OCI-LY1 (cell line): ENCODE results near the gene TP53I3.

Source experiments
- H2AFZ ChIP-seq: fragments of 200-600 bp; sonication (generic), shearing (Covaris generic); 2 replicates; pipeline ENCODE4 v1.6.0; 2014; ENCODE audit warnings: antibody characterized with exemption, mild to moderate bottlenecking, low read length
- H3F3A ChIP-seq: fragments of 200-600 bp; sonication (generic), shearing (Covaris generic); 2 replicates; pipeline ENCODE4 v1.6.0; 2014; ENCODE audit warnings: mild to moderate bottlenecking, antibody characterized with exemption, low read length, moderate library complexity; ENCODE audit not compliant: insufficient read depth
- H3K27ac ChIP-seq: fragments of 200-600 bp; sonication (generic); 2 replicates; pipeline ENCODE4 v1.5.1; 2014; ENCODE audit warnings: low read length, mixed run types, mild to moderate bottlenecking, low read depth; ENCODE audit not compliant: poor library complexity, severe bottlenecking
- H3K27me3 ChIP-seq: fragments of 200-600 bp; sonication (generic); 2 replicates; pipeline ENCODE4 v1.6.0; 2014; ENCODE audit warnings: antibody characterized with exemption, mild to moderate bottlenecking, low read length, moderate library complexity; ENCODE audit not compliant: insufficient read depth
- H3K36me3 ChIP-seq: fragments of 200-600 bp; sonication (generic); 2 replicates; pipeline ENCODE4 v1.6.1; 2014; ENCODE audit warnings: mild to moderate bottlenecking, antibody characterized with exemption, low read length, moderate library complexity, mixed read lengths; ENCODE audit not compliant: insufficient read depth
- H3K4me1 ChIP-seq: fragments of 200-600 bp; sonication (generic); 2 replicates; pipeline ENCODE4 v1.5.1; 2014; ENCODE audit warnings: mild to moderate bottlenecking, low read length, moderate library complexity; ENCODE audit not compliant: insufficient read depth, severe bottlenecking
- H3K4me2 ChIP-seq: fragments of 200-600 bp; sonication (generic), shearing (Covaris generic); 2 replicates; pipeline ENCODE4 v1.6.1; 2014; ENCODE audit warnings: low read length
- H3K4me3 ChIP-seq: fragments of 200-600 bp; sonication (generic); 2 replicates; pipeline ENCODE4 v1.5.1; 2014; ENCODE audit warnings: low read length, low read depth, mild to moderate bottlenecking, mixed read lengths; ENCODE audit not compliant: poor library complexity, severe bottlenecking
- H3K79me2 ChIP-seq: fragments of 200-600 bp; shearing (Covaris generic); 2 replicates; pipeline ENCODE4 v1.6.1; 2016; ENCODE audit warnings: mixed run types, low read length, mixed read lengths; ENCODE audit not compliant: insufficient read depth
- H3K9ac ChIP-seq: fragments of 200-600 bp; sonication (generic), shearing (Covaris generic); 2 replicates; pipeline ENCODE4 v1.6.1; 2014; ENCODE audit warnings: mild to moderate bottlenecking, low read length, mixed read lengths
- H3K9me2 ChIP-seq: fragments of 200-600 bp; sonication (generic), shearing (Covaris generic); 2 replicates; pipeline ENCODE4 v1.6.1; 2014; ENCODE audit warnings: low read depth, mild to moderate bottlenecking, low read length, mixed read lengths
- H3K9me3 ChIP-seq: fragments of 200-600 bp; shearing (Covaris generic); 2 replicates; pipeline ENCODE4 v1.6.1; 2014; ENCODE audit warnings: low read length, mixed read lengths
- H4K20me1 ChIP-seq: fragments of 200-600 bp; sonication (generic), shearing (Covaris generic); 2 replicates; pipeline ENCODE4 v1.6.0; 2016; ENCODE audit warnings: mild to moderate bottlenecking, low read length; ENCODE audit not compliant: insufficient read depth
- CTCF ChIP-seq: fragments of 200-600 bp; sonication (generic), shearing (Covaris generic); IDR thresholded peaks from 2 replicates; pipeline ENCODE4 v1.5.1; 2017; ENCODE audit warnings: mild to moderate bottlenecking, antibody characterized with exemption, low read length, moderate library complexity, mixed read lengths
- EZH2 ChIP-seq: fragments of 200-600 bp; sonication (generic), shearing (Covaris generic); IDR thresholded peaks from 2 replicates; pipeline ENCODE4 v1.8.0; 2017; ENCODE audit warnings: borderline replicate concordance, mixed run types, mild to moderate bottlenecking, antibody characterized with exemption, low read length, moderate library complexity, mixed read lengths

Gene TP53I3

GRCh38 chr2:24123922-24124580 is 39.4 kb upstream of the TP53I3 start:
- no peak for TF ChIP-seq CTCF
- TF ChIP-seq EZH2: no peak
- Histone ChIP-seq H3K4me3 (peak overlapping the region; percentile 77), H3K9me3 (no peaks in the 10 kb centered on the region), H3K79me2 (peaks cover 7% of the 10 kb centered on the region; the same call in 1 of the 2 replicates), H4K20me1 (no peaks in the 10 kb centered on the region), H3K36me3 (no peaks in the 10 kb centered on the region), H2AFZ (no peak overlapping the region), H3K4me1 (peaks cover 22% of the 10 kb centered on the region), H3F3A (0 out of 2 replicates have a peak, but pooled peaks cover 5% of the 10 kb centered on the region), H3K27me3 (no peaks in the 10 kb centered on the region), H3K27ac (peak overlapping the region; percentile 69), H3K9ac (peak overlapping the region; percentile 90), H3K4me2 (peak overlapping the region; percentile 97), H3K9me2 (no peaks in the 10 kb centered on the region)

- H3K36me3 ChIP-seq: no peaks in the 10 kb centered on the region
- H3F3A ChIP-seq: 0 out of 2 replicates have a peak, but pooled peaks cover 5% of the 10 kb centered on the region
- peak within 1 kb of the TSS; percentile 90 for H3K9ac ChIP-seq
- no peaks in the 10 kb centered on the region for H3K9me2 ChIP-seq
- peak within 1 kb of the TSS; percentile 97 for H3K4me2 ChIP-seq
- TF ChIP-seq CTCF (no peak), EZH2 (no peak)
- H3K4me3 ChIP-seq: peak within 1 kb of the TSS; percentile 77
- no peaks in the 10 kb centered on the region for H4K20me1 ChIP-seq
- peaks cover 7% of the 10 kb centered on the region; the same call in 1 of the 2 replicates for H3K79me2 ChIP-seq
- no peaks in the 10 kb centered on the region for H3K27me3 ChIP-seq
- no peaks in the 10 kb centered on the region for H3K9me3 ChIP-seq
- H2AFZ ChIP-seq: no peak within 1 kb of the TSS
- H3K27ac ChIP-seq: peak within 1 kb of the TSS; percentile 69
- peaks cover 22% of the 10 kb centered on the region for H3K4me1 ChIP-seq
Observed at GRCh38 chr2:24123195-24123921, 38.7 kb upstream of the TP53I3 start, which contains the start of the genes FAM228B and PFN4. Gene FAM228B (plus strand): TSS chr2:24123469. CDS start chr2:24124362, 893 bp downstream. Gene PFN4 (minus strand): TSS chr2:24123334. CDS start chr2:24122535, 799 bp downstream.

GRCh38 chr2:24122366-24123194 is 37.9 kb upstream of the TP53I3 start:
- peak overlapping the region; percentile 90 for H3K9ac ChIP-seq
- H3K4me2 ChIP-seq: peak overlapping the region; percentile 97
- H3K36me3 ChIP-seq: no peaks in the 10 kb centered on the region
- H4K20me1 ChIP-seq: no peaks in the 10 kb centered on the region
- 0 out of 2 replicates have a peak, but pooled peaks cover 5% of the 10 kb centered on the region for H3F3A ChIP-seq
- no peaks in the 10 kb centered on the region for H3K27me3 ChIP-seq
- peaks cover 22% of the 10 kb centered on the region for H3K4me1 ChIP-seq
- no peaks in the 10 kb centered on the region for H3K9me2 ChIP-seq
- peak overlapping the region; percentile 77 for H3K4me3 ChIP-seq
- peaks cover 7% of the 10 kb centered on the region; the same call in 1 of the 2 replicates for H3K79me2 ChIP-seq
- no peaks in the 10 kb centered on the region for H3K9me3 ChIP-seq
- no peak overlapping the region for H2AFZ ChIP-seq
- TF ChIP-seq EZH2 (no peak), CTCF (no peak)
- peak overlapping the region; percentile 18 for H3K27ac ChIP-seq
